ENCODE data around the gene RRP15.

RRP15 gene, protein sequence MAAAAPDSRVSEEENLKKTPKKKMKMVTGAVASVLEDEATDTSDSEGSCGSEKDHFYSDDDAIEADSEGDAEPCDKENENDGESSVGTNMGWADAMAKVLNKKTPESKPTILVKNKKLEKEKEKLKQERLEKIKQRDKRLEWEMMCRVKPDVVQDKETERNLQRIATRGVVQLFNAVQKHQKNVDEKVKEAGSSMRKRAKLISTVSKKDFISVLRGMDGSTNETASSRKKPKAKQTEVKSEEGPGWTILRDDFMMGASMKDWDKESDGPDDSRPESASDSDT

GRCh38 chr1:218284917-218285635, at the start of gene RRP15:
Gene RRP15 (plus strand): TSS chr1:218285293. CDS start chr1:218285317, 24 bp downstream.
- DNase-seq: peak; percentile 81

GRCh38 chr1:218242171-218242570, 42.9 kb upstream of the RRP15 start:
- DNase-seq: no peak

- no peak for DNase-seq
Observed at GRCh38 chr1:218247339-218247738, 37.8 kb upstream of the RRP15 start.

DNA sequence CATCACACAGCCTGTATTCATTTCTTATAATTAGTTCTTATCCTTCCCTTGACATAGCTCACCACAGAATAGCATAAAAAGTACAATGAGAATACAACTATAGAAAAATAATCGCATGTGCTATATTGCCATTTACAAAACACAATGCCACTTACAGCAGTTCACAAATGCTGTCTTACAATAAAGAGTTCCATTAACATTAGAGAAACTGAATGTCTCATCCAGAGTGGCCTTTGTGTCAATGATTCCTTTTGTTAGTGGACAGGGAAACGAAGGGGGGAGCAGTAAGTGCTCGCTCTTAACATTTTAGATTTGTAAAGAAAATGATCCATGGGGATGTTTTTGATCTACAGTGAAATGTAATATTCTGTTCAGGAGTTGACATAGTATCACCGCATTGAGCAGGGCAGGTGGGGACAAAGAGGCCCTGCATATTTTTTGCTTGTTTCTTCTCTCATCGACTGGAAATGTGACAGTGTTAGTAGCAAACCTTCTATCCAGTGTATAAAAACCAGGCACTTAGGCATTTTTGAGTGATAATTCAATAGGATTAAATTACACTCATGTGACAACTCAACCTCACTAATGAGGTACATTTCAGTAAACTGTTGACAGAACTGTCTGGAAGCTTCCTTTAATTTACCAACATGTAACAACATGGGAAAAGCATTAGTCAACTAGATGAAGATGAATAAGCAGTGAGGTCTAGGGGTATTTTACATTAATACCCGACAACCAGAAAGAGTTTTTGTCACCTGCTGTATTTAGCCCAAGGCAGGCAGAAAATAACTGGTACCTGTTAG, 35.6 kb upstream of the RRP15 start:
- no peak for DNase-seq

DNA sequence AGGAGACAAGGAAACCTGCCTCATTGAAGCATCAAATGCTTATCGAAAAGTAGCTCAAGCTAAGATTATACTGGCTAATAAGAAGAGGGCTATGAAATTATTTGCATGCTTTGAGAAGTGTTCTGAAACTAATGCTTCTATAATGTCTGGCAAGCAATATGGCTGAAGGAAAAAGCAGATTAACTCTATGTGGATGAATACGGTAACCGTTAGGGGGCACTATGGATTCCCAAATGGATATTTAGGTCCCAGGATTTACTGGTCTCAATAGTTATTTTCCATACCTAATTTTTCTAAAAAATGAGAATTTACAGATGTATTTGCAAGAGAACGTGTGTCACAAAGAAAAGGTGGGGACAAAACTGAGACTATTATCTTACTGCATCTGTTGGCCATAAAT, 34.6 kb upstream of the RRP15 start:
- DNase-seq: no peak

DNA sequence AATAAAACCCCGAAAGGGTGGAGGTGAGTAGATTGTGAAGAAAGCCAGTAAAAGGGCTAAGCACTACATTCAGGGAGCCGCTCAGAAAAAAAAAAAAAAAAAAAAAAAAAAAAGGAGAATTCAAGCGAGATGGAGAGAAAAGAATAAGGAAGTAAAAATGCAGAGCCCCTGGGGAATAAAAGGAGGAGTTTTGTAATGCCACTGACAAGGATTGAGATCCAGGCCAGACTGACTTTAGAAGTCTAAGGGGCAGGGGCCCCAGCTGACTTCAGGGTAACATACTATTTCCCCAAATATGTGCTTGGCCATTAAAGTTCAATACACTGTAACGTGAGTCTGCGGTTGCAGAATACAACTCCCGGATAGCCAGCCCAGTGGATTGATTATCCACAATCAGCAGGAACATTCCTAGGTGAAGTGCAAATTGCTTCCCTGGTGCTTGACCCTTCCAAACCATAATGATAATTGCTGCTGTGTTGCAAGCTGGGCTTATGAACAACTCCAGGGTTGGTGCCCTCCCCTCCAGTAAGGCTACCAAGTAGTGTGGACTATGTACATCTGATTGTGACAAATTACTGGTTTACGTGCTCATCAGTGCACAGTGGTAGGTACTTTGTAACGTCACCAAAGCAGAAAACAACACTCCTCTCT, 30.7 kb upstream of the RRP15 start:
- no peak for DNase-seq

GRCh38 chr1:218255090-218255489, 30.0 kb upstream of the RRP15 start:
- DNase-seq: no peak

- no peak for DNase-seq
Observed at GRCh38 chr1:218257371-218257770, 27.7 kb upstream of the RRP15 start.

- no peak for DNase-seq
Observed at GRCh38 chr1:218257971-218258370, 27.1 kb upstream of the RRP15 start.

- DNase-seq: no peak
Observed at GRCh38 chr1:218259339-218259738, 25.8 kb upstream of the RRP15 start.

- no peak for DNase-seq
Observed at GRCh38 chr1:218259800-218260199, 25.3 kb upstream of the RRP15 start.

DNA sequence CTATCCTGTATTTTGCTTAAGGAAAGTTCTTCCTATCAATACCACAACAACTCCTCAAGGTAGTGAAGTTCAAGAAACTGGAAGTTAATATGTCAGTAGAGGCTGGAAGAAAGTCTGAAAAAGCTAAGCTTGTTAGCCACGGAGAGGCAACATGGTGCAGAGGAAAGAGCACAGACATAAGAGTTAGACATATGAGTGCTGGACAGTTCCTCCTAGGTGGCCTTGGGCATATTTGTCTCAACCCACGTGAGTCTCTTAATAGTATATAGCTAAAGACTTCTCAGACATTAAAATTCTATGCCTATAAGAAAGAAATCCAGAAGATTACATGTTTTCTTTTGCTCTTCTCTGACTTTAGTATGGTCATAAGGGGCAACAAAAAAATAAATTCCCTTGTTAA, 22.8 kb upstream of the RRP15 start:
- DNase-seq: no peak

- DNase-seq: no peak
Observed at GRCh38 chr1:218266356-218266755, 18.7 kb upstream of the RRP15 start.

DNA sequence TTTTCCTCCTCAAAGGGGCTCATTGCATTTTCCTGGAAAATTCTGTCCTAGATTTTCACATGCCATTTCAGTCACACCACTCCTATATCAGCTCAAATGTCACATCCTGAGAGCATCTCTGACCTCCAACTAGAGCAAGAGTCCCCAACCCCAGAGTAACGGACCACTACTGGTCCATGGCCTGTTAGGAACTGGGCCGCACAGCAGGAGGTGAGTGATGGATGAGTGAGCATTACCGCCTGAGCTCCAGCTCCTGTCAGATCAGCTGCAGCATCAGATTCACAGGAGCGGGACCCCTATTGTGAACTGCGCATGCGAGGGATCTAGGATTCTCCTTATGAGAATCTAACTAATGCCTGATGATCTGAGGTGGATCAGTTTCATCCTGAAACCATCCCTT, 12.7 kb upstream of the RRP15 start:
- no peak for DNase-seq

DNA sequence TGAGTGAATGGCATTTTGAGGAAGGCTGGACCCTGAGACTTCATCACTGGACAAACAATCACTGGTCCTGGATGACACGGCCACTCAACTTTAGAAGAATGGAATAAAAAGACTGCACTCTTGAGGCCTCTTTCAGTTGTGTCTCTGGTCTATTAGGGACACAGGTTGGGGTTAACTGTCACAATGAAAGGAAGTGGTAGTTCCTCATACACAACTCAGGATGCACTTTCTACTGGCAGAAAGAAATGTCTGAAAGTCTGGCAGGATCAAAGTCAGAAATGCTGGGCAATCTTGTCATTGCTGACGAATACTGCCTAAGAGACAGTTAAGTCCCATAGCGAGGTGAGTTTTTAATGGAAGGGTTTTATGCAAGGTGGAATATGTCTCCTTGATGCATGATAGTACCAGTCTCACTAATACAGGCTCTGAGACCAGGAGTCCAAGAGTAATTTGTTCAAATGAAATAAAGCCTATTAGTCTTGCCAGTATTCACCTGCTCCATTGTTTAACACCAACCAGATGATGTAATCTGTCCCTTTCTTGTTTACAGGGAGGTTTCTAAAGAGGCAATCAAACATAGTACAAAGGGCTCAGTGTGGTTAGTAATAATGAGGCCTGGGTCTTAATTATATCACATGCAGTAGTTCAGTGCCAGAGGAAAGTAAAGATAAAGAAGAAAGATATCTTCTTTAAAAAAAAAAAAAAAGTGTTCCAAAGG, 11.2 kb upstream of the RRP15 start:
- no peak for DNase-seq

- no peak for DNase-seq
Observed at GRCh38 chr1:218274511-218274910, 10.6 kb upstream of the RRP15 start.

DNA sequence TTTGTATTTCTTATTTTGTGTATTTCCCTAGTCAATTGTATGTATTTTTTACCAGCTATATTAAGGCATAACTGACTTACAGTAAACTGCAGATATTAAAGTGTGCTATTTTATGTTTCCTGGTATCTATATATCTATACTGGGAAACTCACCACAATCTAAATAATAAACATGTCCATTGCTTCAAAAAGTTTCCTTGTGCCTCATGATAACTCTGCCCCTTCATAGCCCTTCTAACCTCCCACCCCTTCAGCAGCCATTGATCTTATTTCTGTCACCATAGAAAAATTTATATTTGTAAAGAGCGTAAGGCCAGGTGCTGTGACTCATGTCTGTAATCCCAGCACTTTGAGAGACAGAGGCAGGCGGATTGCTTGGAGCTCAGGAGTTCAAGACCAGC, 9.3 kb upstream of the RRP15 start:
- DNase-seq: no peak

- no peak for DNase-seq
Observed at GRCh38 chr1:218281285-218281684, 3.8 kb upstream of the RRP15 start.

- no peak for DNase-seq
Observed at GRCh38 chr1:218284377-218284916, 646 bp upstream of the RRP15 start.

DNA sequence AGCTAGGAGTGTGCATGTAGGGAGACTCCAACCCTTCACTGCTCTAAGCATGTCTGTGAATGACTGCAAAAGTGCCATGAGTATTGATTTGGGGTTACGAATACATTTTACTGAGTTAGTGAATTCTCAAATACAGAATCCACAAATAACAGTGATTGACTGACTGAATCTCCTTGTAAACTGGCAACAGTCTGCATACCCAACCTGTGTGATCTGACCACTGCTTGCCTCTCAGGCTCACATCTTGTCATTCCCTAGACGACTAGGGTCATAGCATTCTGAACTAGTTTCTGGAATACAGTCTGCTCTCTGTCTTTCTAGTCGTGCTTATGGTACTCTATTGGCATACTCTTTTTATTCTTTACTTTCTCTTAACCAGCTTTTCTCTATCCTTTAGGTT, 7.4 kb downstream of the RRP15 start:
- DNase-seq: no peak

DNA sequence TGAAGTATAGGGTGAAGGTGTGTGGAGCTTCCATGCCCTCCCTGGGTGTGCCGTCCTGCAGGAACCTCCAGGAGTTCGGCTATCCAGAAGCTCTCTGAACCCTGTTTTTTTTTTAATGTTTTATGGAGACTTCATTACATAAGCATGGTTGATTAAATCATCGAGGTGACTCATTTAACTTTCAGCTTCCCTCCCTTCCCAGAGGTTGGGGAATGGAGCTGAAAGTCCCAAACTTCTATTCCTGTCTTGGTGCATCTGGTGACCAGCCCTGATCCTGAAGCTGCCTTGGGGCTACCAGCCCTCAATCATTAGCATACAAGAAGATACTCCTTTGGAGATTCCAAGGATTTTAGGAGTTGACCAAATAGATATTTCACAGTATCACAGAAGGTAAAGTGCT, 9.5 kb downstream of the RRP15 start:
- DNase-seq: no peak

DNA sequence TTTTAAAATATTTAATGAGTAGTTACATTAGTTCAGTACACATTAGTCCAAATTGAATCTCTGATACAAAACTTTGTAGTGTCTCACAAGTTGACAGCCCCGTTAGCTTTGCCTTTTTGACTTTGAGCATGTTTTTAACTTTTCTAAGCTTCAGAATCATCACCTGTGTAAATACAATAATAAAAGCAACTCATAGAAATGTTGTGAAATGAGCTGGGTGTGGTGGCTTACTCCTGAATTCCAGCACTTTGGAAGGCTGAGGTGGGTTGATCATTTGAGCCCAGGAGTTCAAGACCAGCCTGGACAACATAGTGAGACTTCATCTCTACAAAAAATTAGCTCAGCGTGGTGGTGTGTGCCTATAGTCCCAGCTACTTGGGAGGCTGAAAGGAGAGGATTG, 11.1 kb downstream of the RRP15 start:
- no peak for DNase-seq

Data from NCI-H446 treated with DMSO at 0.1 percent for 48 hours (cell line).